PC-3 (cell line): ENCODE data around the gene CARD10.

Source experiments
- EZH2 ChIP-seq: fragments of 300-600 bp; sonication (generic); IDR thresholded peaks from one replicate; pipeline ENCODE4 v1.6.1; 2017; ENCODE audit warnings: antibody characterized with exemption, mild to moderate bottlenecking, low read length; ENCODE audit not compliant: unreplicated experiment
- EZH2phosphoT487 ChIP-seq: fragments of 300-600 bp; sonication (generic); IDR thresholded peaks from 2 replicates; pipeline ENCODE4 v1.6.1; 2018; ENCODE audit warnings: mild to moderate bottlenecking, antibody characterized with exemption, low read length, borderline replicate concordance
- TF ChIP-seq, protein P1 (sequence below): fragments of 300-600 bp; sonication (generic); conservative IDR thresholded peaks from 2 replicates; pipeline ENCODE4 v1.5.1; 2017; ENCODE audit warnings: antibody characterized with exemption, low read depth, mild to moderate bottlenecking, low read length

- TF ChIP-seq, protein P1, sequence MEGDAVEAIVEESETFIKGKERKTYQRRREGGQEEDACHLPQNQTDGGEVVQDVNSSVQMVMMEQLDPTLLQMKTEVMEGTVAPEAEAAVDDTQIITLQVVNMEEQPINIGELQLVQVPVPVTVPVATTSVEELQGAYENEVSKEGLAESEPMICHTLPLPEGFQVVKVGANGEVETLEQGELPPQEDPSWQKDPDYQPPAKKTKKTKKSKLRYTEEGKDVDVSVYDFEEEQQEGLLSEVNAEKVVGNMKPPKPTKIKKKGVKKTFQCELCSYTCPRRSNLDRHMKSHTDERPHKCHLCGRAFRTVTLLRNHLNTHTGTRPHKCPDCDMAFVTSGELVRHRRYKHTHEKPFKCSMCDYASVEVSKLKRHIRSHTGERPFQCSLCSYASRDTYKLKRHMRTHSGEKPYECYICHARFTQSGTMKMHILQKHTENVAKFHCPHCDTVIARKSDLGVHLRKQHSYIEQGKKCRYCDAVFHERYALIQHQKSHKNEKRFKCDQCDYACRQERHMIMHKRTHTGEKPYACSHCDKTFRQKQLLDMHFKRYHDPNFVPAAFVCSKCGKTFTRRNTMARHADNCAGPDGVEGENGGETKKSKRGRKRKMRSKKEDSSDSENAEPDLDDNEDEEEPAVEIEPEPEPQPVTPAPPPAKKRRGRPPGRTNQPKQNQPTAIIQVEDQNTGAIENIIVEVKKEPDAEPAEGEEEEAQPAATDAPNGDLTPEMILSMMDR = peak; percentile 74
- TF ChIP-seq EZH2phosphoT487 (no peak), EZH2 (no peak)
These were observed 42.2 kb upstream of the CARD10 start for GRCh38 chr22:37561212-37562048.
